ENCODE data around the gene BPIFA2. TPM values are rescaled to one million over a fixed set of nuclear protein-coding genes. Genes with fewer than 3 reads are reported as not detected.

Gene BPIFA2
- total and polyA plus RNA-seq, 10 of the 15 experiments (the other 5 are each of a cell fraction or from before 2014, with no cell fraction given), result not detected

DNA sequence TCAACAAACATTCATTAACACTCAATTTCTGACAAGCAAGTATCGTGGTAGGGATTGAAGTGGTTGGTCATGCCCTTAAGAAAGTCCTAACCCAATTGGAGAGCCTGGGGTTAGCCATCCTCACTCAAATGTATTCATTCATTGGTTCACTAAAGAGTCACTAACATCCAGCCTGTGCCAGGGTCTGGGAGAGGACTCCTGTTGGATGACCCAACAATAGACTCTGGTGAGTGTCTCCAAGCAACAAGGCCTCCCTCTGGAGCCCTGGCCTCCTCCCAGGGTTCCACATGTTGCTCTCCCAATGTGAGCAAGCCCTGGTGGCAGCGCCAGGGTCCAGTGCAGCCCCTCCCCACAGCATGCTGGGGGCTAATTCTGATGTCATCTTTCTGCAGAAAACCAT lies 49.1 kb downstream of the BPIFA2 start, which contains the start of gene BPIFA3:
BPIFA3 (plus strand) TSS at position 301 of the 400 bp plus-strand sequence. CDS start 185 bp downstream, outside the sequence.
- Histone ChIP-seq H3K4me2 (ENCODE audit: control insufficient read depth, insufficient read depth) (no peak within 1 kb of the TSS), H4K20me1 (ENCODE audit: control insufficient read depth, insufficient read depth) (0 out of 2 replicates have a peak, but pooled peaks cover 3% of the 10 kb centered on the region), H2AFZ (ENCODE audit: control insufficient read depth, low read depth, low read length) (no peak within 1 kb of the TSS), H3K4me1 (ENCODE audit: control insufficient read depth, insufficient read depth, low read length) (no peaks in the 10 kb centered on the region), H3K27me3 (replicated peaks in 1 of 2; ENCODE audit: control insufficient read depth in 2 of 2, insufficient read depth in 2 of 2, low read length in 1 of 2) (peaks cover 0 to 7% of the 10 kb centered on the region in 2 experiments), H3K9me3 (replicated peaks; ENCODE audit: control insufficient read depth, insufficient read depth, low read length) (no peaks in the 10 kb centered on the region), H3K27ac (ENCODE audit: control insufficient read depth, insufficient read depth) (no peak within 1 kb of the TSS), H3K4me3 (no peak within 1 kb of the TSS), H3K9ac (ENCODE audit: control insufficient read depth, insufficient read depth, low read length) (no peak within 1 kb of the TSS), H3K79me2 (ENCODE audit: control insufficient read depth, insufficient read depth, low read length) (no peaks in the 10 kb centered on the region), H3K36me3 (ENCODE audit: control insufficient read depth in 2 of 2, insufficient read depth in 2 of 2, low read length in 1 of 2) (no peaks in the 10 kb centered on the region)
- SMC1A ChIA-PET (ENCODE audit: uncharacterized antibody, unreplicated experiment), result no interaction called here
- in situ Hi-C loops (cut with MboI), result no loop called here
- no peak for DNase-seq (ENCODE audit: low read depth, low spot score)
- no peak for ATAC-seq
- TF ChIP-seq SKIL (IDR thresholded peaks at IDR 0.05; ENCODE audit: low read depth, poor library complexity, severe bottlenecking) (no peak), STAT3 (IDR thresholded peaks at IDR 0.05; ENCODE audit: low read depth, low read length) (no peak), CBFB (IDR thresholded peaks at IDR 0.05; ENCODE audit: low read depth) (no peak), WRNIP1 (IDR thresholded peaks at IDR 0.05; ENCODE audit: borderline replicate concordance, low read depth, low read length) (no peak), NFYB (IDR thresholded peaks at IDR 0.05; ENCODE audit: insufficient read depth, low read depth, low read length) (no peak), MEF2B (IDR thresholded peaks at IDR 0.05; ENCODE audit: partially characterized antibody, poor library complexity, severe bottlenecking) (no peak), HDAC6 (IDR thresholded peaks at IDR 0.05; ENCODE audit: unreplicated experiment) (no peak), ESRRA (IDR thresholded peaks at IDR 0.05; ENCODE audit: low read length) (no peak), MYC (IDR thresholded peaks at IDR 0.05; ENCODE audit: insufficient read depth, insufficient read length, insufficient replicate concordance, low read length, severe bottlenecking) (no peak)
- TF ChIP-seq, protein P1, sequence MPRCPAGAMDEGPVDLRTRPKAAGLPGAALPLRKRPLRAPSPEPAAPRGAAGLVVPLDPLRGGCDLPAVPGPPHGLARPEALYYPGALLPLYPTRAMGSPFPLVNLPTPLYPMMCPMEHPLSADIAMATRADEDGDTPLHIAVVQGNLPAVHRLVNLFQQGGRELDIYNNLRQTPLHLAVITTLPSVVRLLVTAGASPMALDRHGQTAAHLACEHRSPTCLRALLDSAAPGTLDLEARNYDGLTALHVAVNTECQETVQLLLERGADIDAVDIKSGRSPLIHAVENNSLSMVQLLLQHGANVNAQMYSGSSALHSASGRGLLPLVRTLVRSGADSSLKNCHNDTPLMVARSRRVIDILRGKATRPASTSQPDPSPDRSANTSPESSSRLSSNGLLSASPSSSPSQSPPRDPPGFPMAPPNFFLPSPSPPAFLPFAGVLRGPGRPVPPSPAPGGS (IDR thresholded peaks at IDR 0.05; ENCODE audit: borderline replicate concordance, insufficient read depth, low read depth, low read length, poor library complexity, severe bottlenecking), result no peak
- TF ChIP-seq, protein P2, sequence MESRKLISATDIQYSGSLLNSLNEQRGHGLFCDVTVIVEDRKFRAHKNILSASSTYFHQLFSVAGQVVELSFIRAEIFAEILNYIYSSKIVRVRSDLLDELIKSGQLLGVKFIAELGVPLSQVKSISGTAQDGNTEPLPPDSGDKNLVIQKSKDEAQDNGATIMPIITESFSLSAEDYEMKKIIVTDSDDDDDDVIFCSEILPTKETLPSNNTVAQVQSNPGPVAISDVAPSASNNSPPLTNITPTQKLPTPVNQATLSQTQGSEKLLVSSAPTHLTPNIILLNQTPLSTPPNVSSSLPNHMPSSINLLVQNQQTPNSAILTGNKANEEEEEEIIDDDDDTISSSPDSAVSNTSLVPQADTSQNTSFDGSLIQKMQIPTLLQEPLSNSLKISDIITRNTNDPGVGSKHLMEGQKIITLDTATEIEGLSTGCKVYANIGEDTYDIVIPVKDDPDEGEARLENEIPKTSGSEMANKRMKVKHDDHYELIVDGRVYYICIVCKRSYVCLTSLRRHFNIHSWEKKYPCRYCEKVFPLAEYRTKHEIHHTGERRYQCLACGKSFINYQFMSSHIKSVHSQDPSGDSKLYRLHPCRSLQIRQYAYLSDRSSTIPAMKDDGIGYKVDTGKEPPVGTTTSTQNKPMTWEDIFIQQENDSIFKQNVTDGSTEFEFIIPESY (IDR thresholded peaks at IDR 0.05), result no peak
- WGBS (ENCODE audit: insufficient coverage, insufficient replicate concordance, low lambda C conversion rate, missing lambda C conversion rate), result 0% methylated on average over 2 of the region's 2 CpGs
- POLR2A ChIA-PET, result no interaction called here
- RAD21 ChIA-PET (ENCODE audit: unreplicated experiment), result no interaction called here
- intact Hi-C loops (cut with micrococcal nuclease; ENCODE audit: unreplicated experiment), result no loop called here
- CTCF ChIA-PET, result no interaction called here
- BruUV-seq (replicated peaks), result no TSS peak
- FAIRE-seq, result no peak
